IMR-90 (cell line): ENCODE measurements around the gene LCN12. TPM values are rescaled to one million over a fixed set of nuclear protein-coding genes. Genes with fewer than 3 reads are reported as not detected.

Source experiments
- ATAC-seq: fragments of 200-7000 bp; cut with Tn5 transposase; 2 replicates; pipeline ENCODE4 v1.9.1; 2020; ENCODE audit warnings: low read depth, mild to moderate bottlenecking, moderate library complexity
- BruUV-seq: library from RNA; stranded (reverse); fragments of 400-500 nt; replicated peaks from 2 replicates; lab custom pipeline; 2021; lab: Mats Ljungman, UMichigan
- CTCF ChIA-PET: fragments of 300-600 bp; formaldehyde crosslinking; extraction: SDS; loops from one replicate; lab custom pipeline; 2021; ENCODE audit warnings: antibody characterized with exemption; lab: Yijun Ruan, JAX
- POLR2A ChIA-PET: fragments of 300-600 bp; sonication (Branson Sonifier 250); formaldehyde crosslinking; loops from one replicate; lab custom pipeline; 2022; ENCODE audit warnings: antibody characterized with exemption; ENCODE audit not compliant: unreplicated experiment; lab: Charles Lee
- DNase-seq: peaks from one replicate; pipeline ENCODE4 v3.0.0; 2013
- H2AFZ ChIP-seq: replicated peaks from 2 replicates; pipeline ENCODE3; 2013; ENCODE audit warnings: low read length, mild to moderate bottlenecking; ENCODE audit not compliant: poor library complexity
- H2AK5ac ChIP-seq: 2 replicates; pipeline ENCODE4 v1.6.1; 2013; ENCODE audit warnings: low read depth, low read length, inconsistent platforms
- H2AK9ac ChIP-seq: replicated peaks from 2 replicates; pipeline ENCODE3; 2013; ENCODE audit warnings: mild to moderate bottlenecking, low read depth, low read length, moderate library complexity; ENCODE audit not compliant: poor library complexity
- H2BK120ac ChIP-seq: 2 replicates; pipeline ENCODE4 v1.6.1; 2013; ENCODE audit warnings: low read depth, low read length, inconsistent platforms
- H2BK15ac ChIP-seq: 3 replicates; pipeline ENCODE4 v1.6.1; 2013; ENCODE audit warnings: low read depth, low read length, inconsistent platforms
- H2BK20ac ChIP-seq: 2 replicates; pipeline ENCODE4 v1.6.1; 2013; ENCODE audit warnings: low read depth, mild to moderate bottlenecking, inconsistent platforms, low read length, moderate library complexity
- H2BK5ac ChIP-seq: 2 replicates; pipeline ENCODE4 v1.6.1; 2013; ENCODE audit warnings: mild to moderate bottlenecking, low read depth, low read length, inconsistent platforms; ENCODE audit not compliant: poor library complexity, severe bottlenecking
- H3K14ac ChIP-seq: replicated peaks from 2 replicates; pipeline ENCODE4 v1.6.1; 2013; ENCODE audit warnings: low read depth, low read length, inconsistent platforms
- H3K18ac ChIP-seq: 2 replicates; pipeline ENCODE4 v1.6.1; 2013; ENCODE audit warnings: low read depth, low read length, control low read depth
- H3K23ac ChIP-seq: 2 replicates; pipeline ENCODE4 v1.6.1; 2013; ENCODE audit warnings: low read depth, low read length, inconsistent platforms
- H3K27ac ChIP-seq: 2 replicates; pipeline ENCODE4 v1.5.1; 2013; ENCODE audit warnings: mild to moderate bottlenecking, control low read depth, low read length; ENCODE audit not compliant: insufficient read depth
- H3K27me3 ChIP-seq: 2 replicates; pipeline ENCODE4 v1.6.1; 2013; ENCODE audit warnings: low read length; ENCODE audit not compliant: control insufficient read depth, insufficient read depth
- H3K36me3 ChIP-seq: 2 replicates; pipeline ENCODE4 v1.6.1; 2013; ENCODE audit warnings: low read length, mixed read lengths; ENCODE audit not compliant: control insufficient read depth, insufficient read depth
- H3K4ac ChIP-seq: 2 replicates; pipeline ENCODE4 v1.6.1; 2013; ENCODE audit warnings: low read depth, low read length, inconsistent platforms
- H3K4me1 ChIP-seq: 2 replicates; pipeline ENCODE4 v1.6.1; 2013; ENCODE audit warnings: low read length, mixed read lengths; ENCODE audit not compliant: control insufficient read depth, insufficient read depth
- H3K4me2 ChIP-seq: 2 replicates; pipeline ENCODE4 v1.6.1; 2013; ENCODE audit warnings: low read depth, mild to moderate bottlenecking, control low read depth, low read length, moderate library complexity
- H3K4me3 ChIP-seq: 2 replicates; pipeline ENCODE4 v1.5.1; 2013; ENCODE audit warnings: low read depth, mild to moderate bottlenecking, control low read depth, low read length, moderate library complexity; ENCODE audit not compliant: insufficient read depth
- H3K56ac ChIP-seq: 2 replicates; pipeline ENCODE4 v1.6.1; 2013; ENCODE audit warnings: low read length, inconsistent platforms; ENCODE audit not compliant: insufficient read depth; ENCODE audit errors: extremely low read depth
- H3K79me1 ChIP-seq, 2 experiments: 2 replicates each; pipeline ENCODE4 v1.6.1; 2013; ENCODE audit warnings: low read length in 2 of 2, inconsistent platforms in 1 of 2, low read depth in 1 of 2
- H3K9ac ChIP-seq: 2 replicates; pipeline ENCODE4 v1.6.1; 2013; ENCODE audit warnings: low read depth, low read length, control low read depth
- H3K9me1 ChIP-seq: 2 replicates; pipeline ENCODE4 v1.6.1; 2013; ENCODE audit warnings: low read length, inconsistent platforms; ENCODE audit not compliant: insufficient read depth
- H3K9me3 ChIP-seq: 2 replicates; pipeline ENCODE4 v1.6.1; 2013; ENCODE audit warnings: low read length; ENCODE audit not compliant: control insufficient read depth, insufficient read depth
- H4K20me1 ChIP-seq: 2 replicates; pipeline ENCODE4 v1.6.1; 2013; ENCODE audit warnings: low read length, inconsistent platforms; ENCODE audit not compliant: insufficient read depth
- H4K5ac ChIP-seq: 2 replicates; pipeline ENCODE4 v1.6.1; 2013; ENCODE audit warnings: mild to moderate bottlenecking, low read depth, low read length, control low read depth
- H4K8ac ChIP-seq, 2 experiments: 2 replicates each; pipeline ENCODE4 v1.6.1; 2013; ENCODE audit warnings: low read depth in 2 of 2, low read length in 2 of 2, control low read depth in 1 of 2, inconsistent platforms in 1 of 2
- H4K91ac ChIP-seq: 2 replicates; pipeline ENCODE4 v1.6.1; 2013; ENCODE audit warnings: low read depth, low read length, inconsistent platforms; ENCODE audit not compliant: insufficient read depth
- CHD1 ChIP-seq: IDR thresholded peaks from 2 replicates; pipeline ENCODE4 v1.6.1; 2012; ENCODE audit warnings: low read depth, low read length, improper control_type of control experiment
- RAD21 ChIP-seq: IDR thresholded peaks from 2 replicates; pipeline ENCODE4 v1.6.1; 2012; ENCODE audit warnings: low read length, improper control_type of control experiment
- USF2 ChIP-seq: fragments of 150-350 bp; IDR thresholded peaks from 2 replicates; pipeline ENCODE4 v1.6.1; 2017; ENCODE audit warnings: mild to moderate bottlenecking, antibody characterized with exemption, low read length, low read depth
- WGBS, 2 experiments: methylation state at CpG; one replicate each; pipeline versions ENCODE4 v1.1.5 to v1.1.7; 2013; ENCODE audit warnings: missing lambda C conversion rate in 2 of 2; ENCODE audit not compliant: insufficient read length in 1 of 2; ENCODE audit errors: extremely low coverage in 2 of 2; 5-methylcytosine and 5-hydroxymethylcytosine counted together
- dilution Hi-C: fragments of 300-500 bp; cut with HindIII; formaldehyde crosslinking; loops from one replicate; pipeline ENCODE4 v1.14.3; 2018; ENCODE audit warnings: low sequenced_read_pairs; ENCODE audit not compliant: unreplicated experiment
- in situ Hi-C: fragments of 300-500 bp; cut with MboI; formaldehyde crosslinking; loops from 3 replicates; pipeline ENCODE4 v1.14.3; 2019; ENCODE audit warnings: low sequenced_read_pairs, inconsistent platforms, mixed read lengths
- intact Hi-C: fragments of 100-400 bp; cut with micrococcal nuclease; formaldehyde crosslinking; loops from 2 replicates; pipeline ENCODE4 v1.10.0; 2022
- polyA plus RNA-seq, 3 experiments: library from polyadenylated mRNA; depleted of rRNA; stranded (reverse); fragments of >200 nt; gene quantifications; 2 replicates each; pipeline ENCODE4 v1.2.3, GENCODE V29; 2012; ENCODE audit warnings: low replicate concordance in 1 of 3
- total RNA-seq: library from RNA; depleted of rRNA; stranded (reverse); fragments of >200 nt; gene quantifications from 2 replicates; pipeline ENCODE4 v1.2.3, GENCODE V29; 2012

The LCN12 gene
- total and polyA plus RNA-seq, 2 of the 4 experiments (the other 2 are of a cell fraction) = 0.12 TPM; not detected in 1

- in situ Hi-C loops = no loop called here
- Histone ChIP-seq H3K79me1 (no peaks in the 10 kb centered on the region), H3K4ac (no peak overlapping the region), H3K4me3 (no peak overlapping the region), H4K91ac (no peak overlapping the region), H3K23ac (no peak overlapping the region), H3K27ac (no peak overlapping the region), H2BK120ac (no peak overlapping the region), H2BK20ac (no peak overlapping the region), H3K4me2 (no peak overlapping the region), H3K9me1 (peaks cover 2% of the 10 kb centered on the region; the same call in 1 of the 2 replicates), H2BK5ac (no peak overlapping the region), H3K36me3 (no peaks in the 10 kb centered on the region), H2AFZ (no peak overlapping the region), H4K8ac (no peak overlapping the region), H3K56ac (no peak overlapping the region), H3K14ac (no peak overlapping the region), H3K9me3 (peaks cover under 1% of the 10 kb centered on the region), H3K4me1 (no peaks in the 10 kb centered on the region), H3K9ac (no peak overlapping the region), H3K18ac (no peak overlapping the region), H2AK5ac (no peak overlapping the region), H3K27me3 (peaks cover 26% of the 10 kb centered on the region), H4K5ac (no peak overlapping the region), H4K20me1 (no peaks in the 10 kb centered on the region), H2AK9ac (no peak overlapping the region), H2BK15ac (no peak overlapping the region)
- ATAC-seq (peak; percentile 10; the same call in 1 of the 2 replicates), DNase-seq (no peak)
- ChIA-PET CTCF (interaction anchor here (1.0 kb wide), 1 partner anchor 14 kb away, joined by 4 read pairs; no protein-coding TSS in a partner anchor), POLR2A (no interaction called here)
- dilution Hi-C loops = no loop called here
- TF ChIP-seq CHD1 (no peak), RAD21 (no peak), USF2 (no peak)
- WGBS, 2 experiments = 58% methylated on average over 4 of the region's 23 CpGs; no CpG with 5 or more reads in 1 of the 2 experiments
- intact Hi-C loops = no loop called here
- no TSS peak for BruUV-seq
Measured at GRCh38 chr9:136961279-136962065, 9.4 kb downstream of the LCN12 start.
